IMR-90 (cell line): ENCODE results near the gene MSI2. TPM values are rescaled to one million over a fixed set of nuclear protein-coding genes. Genes with fewer than 3 reads are reported as not detected.

ENCODE experiments used
- ATAC-seq: fragments of 200-7000 bp; cut with Tn5 transposase; 2 replicates; pipeline ENCODE4 v1.9.1; 2020; ENCODE audit warnings: low read depth, mild to moderate bottlenecking, moderate library complexity
- BruUV-seq: library from RNA; stranded (reverse); fragments of 400-500 nt; replicated peaks from 2 replicates; lab custom pipeline; 2021; lab: Mats Ljungman, UMichigan
- CTCF ChIA-PET: fragments of 300-600 bp; formaldehyde crosslinking; extraction: SDS; loops from one replicate; lab custom pipeline; 2021; ENCODE audit warnings: antibody characterized with exemption; lab: Yijun Ruan, JAX
- POLR2A ChIA-PET: fragments of 300-600 bp; sonication (Branson Sonifier 250); formaldehyde crosslinking; loops from one replicate; lab custom pipeline; 2022; ENCODE audit warnings: antibody characterized with exemption; ENCODE audit not compliant: unreplicated experiment; lab: Charles Lee
- DNase-seq: peaks from one replicate; pipeline ENCODE4 v3.0.0; 2013
- H2AFZ ChIP-seq: replicated peaks from 2 replicates; pipeline ENCODE3; 2013; ENCODE audit warnings: low read length, mild to moderate bottlenecking; ENCODE audit not compliant: poor library complexity
- H2AK5ac ChIP-seq: 2 replicates; pipeline ENCODE4 v1.6.1; 2013; ENCODE audit warnings: low read depth, low read length, inconsistent platforms
- H2AK9ac ChIP-seq: replicated peaks from 2 replicates; pipeline ENCODE3; 2013; ENCODE audit warnings: mild to moderate bottlenecking, low read depth, low read length, moderate library complexity; ENCODE audit not compliant: poor library complexity
- H2BK120ac ChIP-seq: 2 replicates; pipeline ENCODE4 v1.6.1; 2013; ENCODE audit warnings: low read depth, low read length, inconsistent platforms
- H2BK15ac ChIP-seq: 3 replicates; pipeline ENCODE4 v1.6.1; 2013; ENCODE audit warnings: low read depth, low read length, inconsistent platforms
- H2BK20ac ChIP-seq: 2 replicates; pipeline ENCODE4 v1.6.1; 2013; ENCODE audit warnings: low read depth, mild to moderate bottlenecking, inconsistent platforms, low read length, moderate library complexity
- H2BK5ac ChIP-seq: 2 replicates; pipeline ENCODE4 v1.6.1; 2013; ENCODE audit warnings: mild to moderate bottlenecking, low read depth, low read length, inconsistent platforms; ENCODE audit not compliant: poor library complexity, severe bottlenecking
- H3K14ac ChIP-seq: replicated peaks from 2 replicates; pipeline ENCODE4 v1.6.1; 2013; ENCODE audit warnings: low read depth, low read length, inconsistent platforms
- H3K18ac ChIP-seq: 2 replicates; pipeline ENCODE4 v1.6.1; 2013; ENCODE audit warnings: low read depth, low read length, control low read depth
- H3K23ac ChIP-seq: 2 replicates; pipeline ENCODE4 v1.6.1; 2013; ENCODE audit warnings: low read depth, low read length, inconsistent platforms
- H3K27ac ChIP-seq: 2 replicates; pipeline ENCODE4 v1.5.1; 2013; ENCODE audit warnings: mild to moderate bottlenecking, control low read depth, low read length; ENCODE audit not compliant: insufficient read depth
- H3K27me3 ChIP-seq: 2 replicates; pipeline ENCODE4 v1.6.1; 2013; ENCODE audit warnings: low read length; ENCODE audit not compliant: control insufficient read depth, insufficient read depth
- H3K36me3 ChIP-seq: 2 replicates; pipeline ENCODE4 v1.6.1; 2013; ENCODE audit warnings: low read length, mixed read lengths; ENCODE audit not compliant: control insufficient read depth, insufficient read depth
- H3K4ac ChIP-seq: 2 replicates; pipeline ENCODE4 v1.6.1; 2013; ENCODE audit warnings: low read depth, low read length, inconsistent platforms
- H3K4me1 ChIP-seq: 2 replicates; pipeline ENCODE4 v1.6.1; 2013; ENCODE audit warnings: low read length, mixed read lengths; ENCODE audit not compliant: control insufficient read depth, insufficient read depth
- H3K4me2 ChIP-seq: 2 replicates; pipeline ENCODE4 v1.6.1; 2013; ENCODE audit warnings: low read depth, mild to moderate bottlenecking, control low read depth, low read length, moderate library complexity
- H3K4me3 ChIP-seq: 2 replicates; pipeline ENCODE4 v1.5.1; 2013; ENCODE audit warnings: low read depth, mild to moderate bottlenecking, control low read depth, low read length, moderate library complexity; ENCODE audit not compliant: insufficient read depth
- H3K56ac ChIP-seq: 2 replicates; pipeline ENCODE4 v1.6.1; 2013; ENCODE audit warnings: low read length, inconsistent platforms; ENCODE audit not compliant: insufficient read depth; ENCODE audit errors: extremely low read depth
- H3K79me1 ChIP-seq, 2 experiments: 2 replicates each; pipeline ENCODE4 v1.6.1; 2013; ENCODE audit warnings: low read length in 2 of 2, inconsistent platforms in 1 of 2, low read depth in 1 of 2
- H3K9ac ChIP-seq: 2 replicates; pipeline ENCODE4 v1.6.1; 2013; ENCODE audit warnings: low read depth, low read length, control low read depth
- H3K9me1 ChIP-seq: 2 replicates; pipeline ENCODE4 v1.6.1; 2013; ENCODE audit warnings: low read length, inconsistent platforms; ENCODE audit not compliant: insufficient read depth
- H3K9me3 ChIP-seq: 2 replicates; pipeline ENCODE4 v1.6.1; 2013; ENCODE audit warnings: low read length; ENCODE audit not compliant: control insufficient read depth, insufficient read depth
- H4K20me1 ChIP-seq: 2 replicates; pipeline ENCODE4 v1.6.1; 2013; ENCODE audit warnings: low read length, inconsistent platforms; ENCODE audit not compliant: insufficient read depth
- H4K5ac ChIP-seq: 2 replicates; pipeline ENCODE4 v1.6.1; 2013; ENCODE audit warnings: mild to moderate bottlenecking, low read depth, low read length, control low read depth
- H4K8ac ChIP-seq, 2 experiments: 2 replicates each; pipeline ENCODE4 v1.6.1; 2013; ENCODE audit warnings: low read depth in 2 of 2, low read length in 2 of 2, control low read depth in 1 of 2, inconsistent platforms in 1 of 2
- H4K91ac ChIP-seq: 2 replicates; pipeline ENCODE4 v1.6.1; 2013; ENCODE audit warnings: low read depth, low read length, inconsistent platforms; ENCODE audit not compliant: insufficient read depth
- BHLHE40 ChIP-seq: fragments of 150-350 bp; IDR thresholded peaks from 2 replicates; pipeline ENCODE4 v1.6.1; 2016; ENCODE audit warnings: mild to moderate bottlenecking, low read depth, low read length
- CEBPB ChIP-seq: IDR thresholded peaks from 2 replicates; pipeline ENCODE4 v1.6.1; 2012; ENCODE audit warnings: low read depth, low read length, improper control_type of control experiment
- CHD1 ChIP-seq: IDR thresholded peaks from 2 replicates; pipeline ENCODE4 v1.6.1; 2012; ENCODE audit warnings: low read depth, low read length, improper control_type of control experiment
- FOS ChIP-seq: fragments of 150-350 bp; IDR thresholded peaks from 2 replicates; pipeline ENCODE4 v1.6.1; 2016; ENCODE audit warnings: low read depth, low read length
- MAFK ChIP-seq: IDR thresholded peaks from 2 replicates; pipeline ENCODE4 v1.6.1; 2012; ENCODE audit warnings: low read depth, low read length, improper control_type of control experiment
- MAZ ChIP-seq: IDR thresholded peaks from 2 replicates; pipeline ENCODE4 v1.6.1; 2012; ENCODE audit warnings: low read depth, mild to moderate bottlenecking, low read length, improper control_type of control experiment, moderate library complexity, borderline replicate concordance
- MXI1 ChIP-seq: IDR thresholded peaks from 2 replicates; pipeline ENCODE4 v1.6.1; 2012; ENCODE audit warnings: low read depth, mild to moderate bottlenecking, low read length, moderate library complexity, borderline replicate concordance
- NFE2L2 ChIP-seq: fragments of 150-350 bp; IDR thresholded peaks from 2 replicates; pipeline ENCODE4 v1.6.1; 2016; ENCODE audit warnings: low read depth, mild to moderate bottlenecking, low read length
- POLR2A ChIP-seq: IDR thresholded peaks from 2 replicates; pipeline ENCODE4 v1.6.1; 2012; ENCODE audit warnings: mild to moderate bottlenecking, low read depth, low read length
- RAD21 ChIP-seq: IDR thresholded peaks from 2 replicates; pipeline ENCODE4 v1.6.1; 2012; ENCODE audit warnings: low read length, improper control_type of control experiment
- RCOR1 ChIP-seq: IDR thresholded peaks from 2 replicates; pipeline ENCODE4 v1.6.1; 2012; ENCODE audit warnings: mild to moderate bottlenecking, low read length, improper control_type of control experiment; ENCODE audit not compliant: insufficient replicate concordance
- RFX5 ChIP-seq: IDR thresholded peaks from 2 replicates; pipeline ENCODE4 v1.8.0; 2012; ENCODE audit warnings: low read depth, mild to moderate bottlenecking, low read length, moderate library complexity
- SMC3 ChIP-seq: fragments of 150-350 bp; IDR thresholded peaks from 2 replicates; pipeline ENCODE4 v1.6.1; 2016; ENCODE audit warnings: low read depth, mild to moderate bottlenecking, antibody characterized with exemption, low read length, moderate library complexity
- WGBS, 2 experiments: methylation state at CpG; one replicate each; pipeline versions ENCODE4 v1.1.5 to v1.1.7; 2013; ENCODE audit warnings: missing lambda C conversion rate in 2 of 2; ENCODE audit not compliant: insufficient read length in 1 of 2; ENCODE audit errors: extremely low coverage in 2 of 2; 5-methylcytosine and 5-hydroxymethylcytosine counted together
- dilution Hi-C: fragments of 300-500 bp; cut with HindIII; formaldehyde crosslinking; loops from one replicate; pipeline ENCODE4 v1.14.3; 2018; ENCODE audit warnings: low sequenced_read_pairs; ENCODE audit not compliant: unreplicated experiment
- in situ Hi-C: fragments of 300-500 bp; cut with MboI; formaldehyde crosslinking; loops from 3 replicates; pipeline ENCODE4 v1.14.3; 2019; ENCODE audit warnings: low sequenced_read_pairs, inconsistent platforms, mixed read lengths
- intact Hi-C: fragments of 100-400 bp; cut with micrococcal nuclease; formaldehyde crosslinking; loops from 2 replicates; pipeline ENCODE4 v1.10.0; 2022
- polyA plus RNA-seq, 3 experiments: library from polyadenylated mRNA; depleted of rRNA; stranded (reverse); fragments of >200 nt; gene quantifications; 2 replicates each; pipeline ENCODE4 v1.2.3, GENCODE V29; 2012; ENCODE audit warnings: low replicate concordance in 1 of 3
- total RNA-seq: library from RNA; depleted of rRNA; stranded (reverse); fragments of >200 nt; gene quantifications from 2 replicates; pipeline ENCODE4 v1.2.3, GENCODE V29; 2012
- TF ChIP-seq, protein P1 (sequence below): fragments of 150-350 bp; IDR thresholded peaks from 2 replicates; pipeline ENCODE4 v1.6.1; 2016; ENCODE audit warnings: low read depth, mild to moderate bottlenecking, low read length, moderate library complexity, borderline replicate concordance
- TF ChIP-seq, protein P2 (sequence below): fragments of 150-350 bp; IDR thresholded peaks from 2 replicates; pipeline ENCODE4 v1.6.1; 2017; ENCODE audit warnings: mild to moderate bottlenecking, antibody characterized with exemption, low read length, low read depth
- TF ChIP-seq, protein P3 (sequence below): conservative IDR thresholded peaks from 2 replicates; pipeline ENCODE4 v1.5.1; 2012; ENCODE audit warnings: mild to moderate bottlenecking, low read depth, low read length, improper control_type of control experiment

The MSI2 gene
- total and polyA plus RNA-seq, 2 of the 4 experiments (the other 2 are of a cell fraction): 13.0 to 16.0 TPM

DNA sequence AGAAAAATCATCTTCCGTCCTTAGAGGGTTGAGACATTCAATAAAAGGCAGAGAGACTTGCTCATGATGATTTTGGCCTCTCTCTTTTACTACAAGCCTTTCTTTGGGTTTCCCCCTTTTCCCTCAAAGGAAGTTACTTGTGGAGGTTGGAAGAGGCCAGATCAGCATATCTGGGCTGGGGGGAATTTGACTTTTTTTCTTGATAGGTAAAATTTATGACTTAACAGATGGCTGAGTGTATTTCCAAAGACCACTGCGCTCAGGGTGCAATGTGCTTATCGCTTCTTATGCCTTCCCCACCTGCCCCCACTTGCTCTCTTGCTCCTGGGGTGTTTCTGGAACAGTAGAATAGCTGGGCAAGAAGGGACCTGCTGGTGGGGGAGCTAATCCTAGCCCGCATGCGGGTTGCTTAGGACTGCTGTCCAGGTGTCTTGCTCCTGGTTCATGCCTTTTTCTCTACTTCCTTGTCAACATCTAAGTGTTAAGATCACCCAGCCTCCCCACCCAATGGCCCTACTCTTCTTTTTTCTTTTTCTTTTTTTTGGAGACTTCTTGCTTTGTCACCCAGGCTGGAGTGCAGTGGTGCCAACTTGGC lies 131.9 kb downstream of the MSI2 start:
- Histone ChIP-seq H2BK20ac (no peak overlapping the region), H3K14ac (no peak overlapping the region), H3K4ac (no peak overlapping the region), H4K5ac (no peak overlapping the region), H2BK5ac (no peak overlapping the region), H3K9ac (no peak overlapping the region), H3K27ac (no peak overlapping the region), H4K91ac (no peak overlapping the region), H3K56ac (no peak overlapping the region), H3K9me3 (no peaks in the 10 kb centered on the region; the same call in 1 of the 2 replicates), H4K8ac (no peak overlapping the region), H2AK9ac (no peak overlapping the region), H2AFZ (no peak overlapping the region), H3K27me3 (no peaks in the 10 kb centered on the region), H2BK120ac (no peak overlapping the region), H3K36me3 (no peaks in the 10 kb centered on the region), H3K23ac (no peak overlapping the region), H3K18ac (no peak overlapping the region), H2BK15ac (no peak overlapping the region), H3K4me3 (no peak overlapping the region), H4K20me1 (no peaks in the 10 kb centered on the region), H3K9me1 (no peaks in the 10 kb centered on the region), H3K79me1 (peaks cover 0 to 14% of the 10 kb centered on the region in 2 experiments; a peak in 1 of 4 replicates), H2AK5ac (no peak overlapping the region), H3K4me2 (no peak overlapping the region), H3K4me1 (no peaks in the 10 kb centered on the region)
- no peak for DNase-seq
- ChIA-PET CTCF (no interaction called here), POLR2A (no interaction called here)
- no peak for ATAC-seq
- no CpG with 5 or more reads among the region's 5 CpGs for WGBS, 2 experiments
- intact Hi-C loops (no loop called here), dilution Hi-C loops (no loop called here), in situ Hi-C loops (no loop called here)
- TF ChIP-seq MXI1: no peak
- TF ChIP-seq, protein P1, sequence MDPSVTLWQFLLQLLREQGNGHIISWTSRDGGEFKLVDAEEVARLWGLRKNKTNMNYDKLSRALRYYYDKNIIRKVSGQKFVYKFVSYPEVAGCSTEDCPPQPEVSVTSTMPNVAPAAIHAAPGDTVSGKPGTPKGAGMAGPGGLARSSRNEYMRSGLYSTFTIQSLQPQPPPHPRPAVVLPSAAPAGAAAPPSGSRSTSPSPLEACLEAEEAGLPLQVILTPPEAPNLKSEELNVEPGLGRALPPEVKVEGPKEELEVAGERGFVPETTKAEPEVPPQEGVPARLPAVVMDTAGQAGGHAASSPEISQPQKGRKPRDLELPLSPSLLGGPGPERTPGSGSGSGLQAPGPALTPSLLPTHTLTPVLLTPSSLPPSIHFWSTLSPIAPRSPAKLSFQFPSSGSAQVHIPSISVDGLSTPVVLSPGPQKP: no peak
- TF ChIP-seq RAD21: no peak
- TF ChIP-seq, protein P2, sequence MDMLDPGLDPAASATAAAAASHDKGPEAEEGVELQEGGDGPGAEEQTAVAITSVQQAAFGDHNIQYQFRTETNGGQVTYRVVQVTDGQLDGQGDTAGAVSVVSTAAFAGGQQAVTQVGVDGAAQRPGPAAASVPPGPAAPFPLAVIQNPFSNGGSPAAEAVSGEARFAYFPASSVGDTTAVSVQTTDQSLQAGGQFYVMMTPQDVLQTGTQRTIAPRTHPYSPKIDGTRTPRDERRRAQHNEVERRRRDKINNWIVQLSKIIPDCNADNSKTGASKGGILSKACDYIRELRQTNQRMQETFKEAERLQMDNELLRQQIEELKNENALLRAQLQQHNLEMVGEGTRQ: no peak
- TF ChIP-seq FOS: no peak
- no peak for TF ChIP-seq SMC3
- no peak for TF ChIP-seq CHD1
- TF ChIP-seq MAZ: no peak
- no peak for TF ChIP-seq POLR2A
- TF ChIP-seq MAFK: no peak
- no peak for TF ChIP-seq BHLHE40
- no peak for TF ChIP-seq RFX5
- no peak for TF ChIP-seq NFE2L2
- TF ChIP-seq CEBPB: no peak
- TF ChIP-seq, protein P3, sequence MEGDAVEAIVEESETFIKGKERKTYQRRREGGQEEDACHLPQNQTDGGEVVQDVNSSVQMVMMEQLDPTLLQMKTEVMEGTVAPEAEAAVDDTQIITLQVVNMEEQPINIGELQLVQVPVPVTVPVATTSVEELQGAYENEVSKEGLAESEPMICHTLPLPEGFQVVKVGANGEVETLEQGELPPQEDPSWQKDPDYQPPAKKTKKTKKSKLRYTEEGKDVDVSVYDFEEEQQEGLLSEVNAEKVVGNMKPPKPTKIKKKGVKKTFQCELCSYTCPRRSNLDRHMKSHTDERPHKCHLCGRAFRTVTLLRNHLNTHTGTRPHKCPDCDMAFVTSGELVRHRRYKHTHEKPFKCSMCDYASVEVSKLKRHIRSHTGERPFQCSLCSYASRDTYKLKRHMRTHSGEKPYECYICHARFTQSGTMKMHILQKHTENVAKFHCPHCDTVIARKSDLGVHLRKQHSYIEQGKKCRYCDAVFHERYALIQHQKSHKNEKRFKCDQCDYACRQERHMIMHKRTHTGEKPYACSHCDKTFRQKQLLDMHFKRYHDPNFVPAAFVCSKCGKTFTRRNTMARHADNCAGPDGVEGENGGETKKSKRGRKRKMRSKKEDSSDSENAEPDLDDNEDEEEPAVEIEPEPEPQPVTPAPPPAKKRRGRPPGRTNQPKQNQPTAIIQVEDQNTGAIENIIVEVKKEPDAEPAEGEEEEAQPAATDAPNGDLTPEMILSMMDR: no peak
- no peak for TF ChIP-seq RCOR1
- no TSS peak for BruUV-seq
